ENCODE results near the gene FRYL.

Gene FRYL

GRCh38 chr4:48543796-48544195 lies 236.3 kb downstream of the FRYL start:
- DNase-seq: no peak

- DNase-seq: no peak
Measured at GRCh38 chr4:48542888-48543287, 237.2 kb downstream of the FRYL start.

GRCh38 chr4:48539597-48539996 lies 240.5 kb downstream of the FRYL start:
- DNase-seq: no peak

GRCh38 chr4:48538358-48538757 lies 241.7 kb downstream of the FRYL start:
- no peak for DNase-seq

- DNase-seq: no peak
Measured at GRCh38 chr4:48526406-48526805, 253.7 kb downstream of the FRYL start.

GRCh38 chr4:48518143-48518542 lies 261.9 kb downstream of the FRYL start:
- DNase-seq: no peak

- DNase-seq: no peak
Measured at GRCh38 chr4:48509543-48509942, 270.5 kb downstream of the FRYL start.

- DNase-seq: no peak
Measured at GRCh38 chr4:48506716-48507115, 273.4 kb downstream of the FRYL start.

- no peak for DNase-seq
Measured at GRCh38 chr4:48504352-48504751, 275.7 kb downstream of the FRYL start.

GRCh38 chr4:48504026-48504330 lies 276.1 kb downstream of the FRYL start:
- DNase-seq: no peak

- no peak for DNase-seq
Measured at GRCh38 chr4:48503233-48504025, 276.6 kb downstream of the FRYL start.

- DNase-seq: no peak
Measured at GRCh38 chr4:48499551-48500066, 280.5 kb downstream of the FRYL start.

GRCh38 chr4:48498895-48499294 lies 281.2 kb downstream of the FRYL start:
- no peak for DNase-seq

- DNase-seq: no peak
Measured at GRCh38 chr4:48495941-48496340, 284.1 kb downstream of the FRYL start.

- DNase-seq: no peak
Measured at GRCh38 chr4:48493452-48494100, 286.5 kb downstream of the FRYL start.

GRCh38 chr4:48491514-48492176 lies 288.4 kb downstream of the FRYL start:
- no peak for DNase-seq

GRCh38 chr4:48490680-48491513 lies 289.2 kb downstream of the FRYL start:
- no peak for DNase-seq

- DNase-seq: no peak
Measured at GRCh38 chr4:48490012-48490679, 289.9 kb downstream of the FRYL start, which contains the start of gene ZAR1. TSS of gene ZAR1 (plus strand) at chr4:48490252. CDS start at chr4:48490292, 40 bp downstream.

GRCh38 chr4:48489683-48490011 lies 290.4 kb downstream of the FRYL start:
- DNase-seq: no peak

- DNase-seq: no peak
Measured at GRCh38 chr4:48484494-48485168, 295.4 kb downstream of the FRYL start.

GRCh38 chr4:48483777-48484493 lies 296.1 kb downstream of the FRYL start:
- no peak for DNase-seq
